Activated naive CD8-positive, alpha-beta T cell treated with anti-CD3 and anti-CD28 coated beads, Interleukin-2, amount 50 U/mL, for 24 hours (primary cell): ENCODE results near the gene ACIN1.

Experiments used
- ATAC-seq: fragments of 150-1000 bp; cut with Tn5 transposase; one replicate; pipeline ENCODE4 v1.10.0; 2021
- DNase-seq: peaks from one replicate; pipeline ENCODE4 v3.0.0; 2021
- H3K27ac Mint-ChIP-seq: one replicate; pipeline ENCODE4 v1.8.0; 2021; ENCODE audit warnings: mild to moderate bottlenecking, mixed read lengths
- H3K27me3 Mint-ChIP-seq: one replicate; pipeline ENCODE4 v1.8.0; 2021; ENCODE audit warnings: mixed read lengths
- H3K36me3 Mint-ChIP-seq: one replicate; pipeline ENCODE4 v1.8.0; 2021; ENCODE audit warnings: low read depth, mixed read lengths
- H3K4me1 Mint-ChIP-seq: one replicate; pipeline ENCODE4 v1.8.0; 2021; ENCODE audit warnings: mixed read lengths
- H3K4me3 Mint-ChIP-seq: one replicate; pipeline ENCODE4 v1.8.0; 2021; ENCODE audit warnings: mild to moderate bottlenecking, moderate library complexity, mixed read lengths
- H3K9me3 Mint-ChIP-seq: one replicate; pipeline ENCODE4 v1.8.0; 2021; ENCODE audit warnings: mixed read lengths

Gene ACIN1

GRCh38 chr14:23009483-23009938, 85.4 kb downstream of the ACIN1 start:
- peaks cover 45% of the 10 kb centered on the region for H3K4me1 Mint-ChIP-seq

GRCh38 chr14:23008831-23009230, 86.1 kb downstream of the ACIN1 start:
- DNase-seq: no peak
- ATAC-seq: no peak
- H3K4me3 Mint-ChIP-seq: peak overlapping the region; percentile 95
- no peaks in the 10 kb centered on the region for H3K36me3 Mint-ChIP-seq
- H3K27ac Mint-ChIP-seq: peak overlapping the region; percentile 50
- H3K4me1 Mint-ChIP-seq: peaks cover 45% of the 10 kb centered on the region
- H3K9me3 Mint-ChIP-seq: no peaks in the 10 kb centered on the region
- H3K27me3 Mint-ChIP-seq: no peaks in the 10 kb centered on the region

More at GRCh38 chr14:23009483-23009938, 85.4 kb downstream of the ACIN1 start:
- H3K9me3 Mint-ChIP-seq: no peaks in the 10 kb centered on the region
- H3K36me3 Mint-ChIP-seq: no peaks in the 10 kb centered on the region
- peak overlapping the region; percentile 95 for H3K4me3 Mint-ChIP-seq
- H3K27me3 Mint-ChIP-seq: no peaks in the 10 kb centered on the region
- DNase-seq (no peak), ATAC-seq (no peak)
- peak overlapping the region; percentile 95 for H3K27ac Mint-ChIP-seq
